ENCODE data around the gene CCN6. TPM values are rescaled to one million over a fixed set of nuclear protein-coding genes. Genes with fewer than 3 reads are reported as not detected.
"Not testable (repeated sequence)": the region's sequence is repeated elsewhere in the genome, so short reads cannot be mapped to it uniquely, and the experiment has no call there.

Gene CCN6
- polyA plus RNA-seq, 3 donors, result 2.9 to 3.8 (median 3.5) TPM

GRCh38 chr6:112049026-112049799 lies 4.7 kb upstream of the CCN6 start:
- DNase-seq, result no peak

GRCh38 chr6:112049996-112050395 lies 3.9 kb upstream of the CCN6 start:
- DNase-seq, result no peak

GRCh38 chr6:112050429-112050828 lies 3.5 kb upstream of the CCN6 start:
- no peak for DNase-seq

GRCh38 chr6:112051251-112051740 lies 2.6 kb upstream of the CCN6 start:
- DNase-seq, result not testable (repeated sequence)

- DNase-seq, result no peak
Observed at GRCh38 chr6:112054555-112055190, 769 bp downstream of the CCN6 start.

- no peak for DNase-seq
Observed at GRCh38 chr6:112058243-112059032, 4.5 kb downstream of the CCN6 start.

- no peak for DNase-seq
Observed at GRCh38 chr6:112061605-112062004, 7.7 kb downstream of the CCN6 start.

- DNase-seq, result no peak
Observed at GRCh38 chr6:112062966-112063365, 9.1 kb downstream of the CCN6 start.

GRCh38 chr6:112065426-112065986 lies 11.6 kb downstream of the CCN6 start:
- DNase-seq, result no peak

GRCh38 chr6:112066606-112067005 lies 12.7 kb downstream of the CCN6 start:
- DNase-seq, result no peak

GRCh38 chr6:112081569-112081968 lies 27.7 kb downstream of the CCN6 start:
- no peak for DNase-seq

GRCh38 chr6:112085286-112086065 lies 31.6 kb downstream of the CCN6 start:
- no peak for DNase-seq

GRCh38 chr6:112086744-112087135 lies 32.8 kb downstream of the CCN6 start:
- DNase-seq, result peak; percentile 37

GRCh38 chr6:112087136-112087911 lies 33.4 kb downstream of the CCN6 start, which contains the start of the genes FAM229B and TUBE1:
FAM229B (plus strand) TSS chr6:112087591; CDS start chr6:112099284, 11,693 bp downstream.
TUBE1 (minus strand) TSS chr6:112087482; CDS start chr6:112087434, 48 bp downstream.
- peak; percentile 97 for DNase-seq

- peak; percentile 5 for DNase-seq
Observed at GRCh38 chr6:112087916-112088315, 34.0 kb downstream of the CCN6 start.

- no peak for DNase-seq
Observed at GRCh38 chr6:112096901-112097300, 43.0 kb downstream of the CCN6 start.

GRCh38 chr6:112100561-112100960 lies 46.7 kb downstream of the CCN6 start:
- DNase-seq, result no peak

GRCh38 chr6:112106026-112106425 lies 52.1 kb downstream of the CCN6 start:
- DNase-seq, result not testable (repeated sequence)

- no peak for DNase-seq
Observed at GRCh38 chr6:112106562-112106961, 52.7 kb downstream of the CCN6 start.

- peak; percentile 61 for DNase-seq
Observed at GRCh38 chr6:112109262-112109661, 55.4 kb downstream of the CCN6 start.
